PC-3 (cell line): ENCODE measurements around the gene ZNF330.

ENCODE experiments used
- CTCF ChIP-seq: fragments of 300-600 bp; sonication (generic); conservative IDR thresholded peaks from 2 replicates; pipeline ENCODE4 v1.5.1; 2017; ENCODE audit warnings: antibody characterized with exemption, low read depth, mild to moderate bottlenecking, low read length
- EZH2 ChIP-seq: fragments of 300-600 bp; sonication (generic); IDR thresholded peaks from one replicate; pipeline ENCODE4 v1.6.1; 2017; ENCODE audit warnings: antibody characterized with exemption, mild to moderate bottlenecking, low read length; ENCODE audit not compliant: unreplicated experiment
- EZH2phosphoT487 ChIP-seq: fragments of 300-600 bp; sonication (generic); IDR thresholded peaks from 2 replicates; pipeline ENCODE4 v1.6.1; 2018; ENCODE audit warnings: mild to moderate bottlenecking, antibody characterized with exemption, low read length, borderline replicate concordance

GRCh38 chr4:141240671-141241070 lies 20.0 kb downstream of the ZNF330 start:
- TF ChIP-seq CTCF, result no peak
- no peak for TF ChIP-seq EZH2
- no peak for TF ChIP-seq EZH2phosphoT487
